Femur (tissue), 1 donor: ENCODE data around the gene PCID2.
A peak's percentile ranks its signal among the peaks of the same experiment; 100 is the strongest.

Experiments used
- DNase-seq: peaks from one replicate; pipeline ENCODE4 v3.0.0-alpha.2; 2017

PCID2 gene

GRCh38 chr13:113219256-113219940 is 10.9 kb upstream of the PCID2 start:
- no peak for DNase-seq

GRCh38 chr13:113218586-113218985 is 10.1 kb upstream of the PCID2 start:
- DNase-seq: no peak

GRCh38 chr13:113216254-113217048 is 8.0 kb upstream of the PCID2 start:
- DNase-seq: no peak

- DNase-seq: no peak
Measured at GRCh38 chr13:113211774-113212173, 3.3 kb upstream of the PCID2 start.

- DNase-seq: no peak
Measured at GRCh38 chr13:113210833-113211232, 2.4 kb upstream of the PCID2 start.

DNA sequence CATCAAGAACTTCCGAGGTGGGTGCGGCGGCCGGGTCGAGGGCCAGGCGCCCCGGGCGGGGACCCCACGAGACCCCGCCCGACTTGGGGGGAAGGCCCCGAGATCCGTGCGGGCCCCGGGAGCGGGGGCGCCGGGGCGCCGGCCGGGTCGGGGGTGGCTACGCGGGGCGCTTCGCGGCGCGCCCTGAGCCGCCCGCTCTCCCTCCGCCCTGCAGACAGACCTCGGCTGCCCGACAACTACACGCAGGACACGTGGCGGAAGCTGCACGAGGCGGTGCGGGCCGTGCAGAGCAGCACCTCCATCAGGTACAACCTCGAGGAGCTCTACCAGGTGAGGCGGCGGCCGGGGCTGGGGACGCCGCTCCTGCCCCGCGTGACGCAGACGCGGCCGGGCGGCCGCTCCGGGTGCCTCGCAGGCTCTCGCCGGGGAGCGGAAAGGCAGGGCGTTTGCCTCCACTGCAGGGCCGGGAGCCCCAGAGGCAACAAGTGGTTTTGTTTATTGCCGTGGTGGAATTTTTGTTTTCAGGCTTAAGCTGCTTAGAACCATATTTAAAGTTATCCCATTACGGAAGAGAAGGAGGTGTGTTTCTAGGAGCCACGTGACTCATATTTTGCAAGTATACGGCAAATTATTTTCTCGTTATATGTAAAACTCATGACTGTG is 1.4 kb upstream of the PCID2 start:
- DNase-seq: peak; percentile 67

- peak; percentile 88 for DNase-seq
Measured at GRCh38 chr13:113209336-113209758, 878 bp upstream of the PCID2 start, which contains the start of gene CUL4A. CUL4A (plus strand) TSS chr13:113209613; CDS start chr13:113209628, 15 bp downstream.

- DNase-seq: no peak
Measured at GRCh38 chr13:113207890-113208420, 514 bp downstream of the PCID2 start.

- no peak for DNase-seq
Measured at GRCh38 chr13:113207460-113207859, 1.0 kb downstream of the PCID2 start.

- no peak for DNase-seq
Measured at GRCh38 chr13:113205428-113205931, 3.0 kb downstream of the PCID2 start.

GRCh38 chr13:113204378-113204734 is 4.1 kb downstream of the PCID2 start:
- DNase-seq: no peak

DNA sequence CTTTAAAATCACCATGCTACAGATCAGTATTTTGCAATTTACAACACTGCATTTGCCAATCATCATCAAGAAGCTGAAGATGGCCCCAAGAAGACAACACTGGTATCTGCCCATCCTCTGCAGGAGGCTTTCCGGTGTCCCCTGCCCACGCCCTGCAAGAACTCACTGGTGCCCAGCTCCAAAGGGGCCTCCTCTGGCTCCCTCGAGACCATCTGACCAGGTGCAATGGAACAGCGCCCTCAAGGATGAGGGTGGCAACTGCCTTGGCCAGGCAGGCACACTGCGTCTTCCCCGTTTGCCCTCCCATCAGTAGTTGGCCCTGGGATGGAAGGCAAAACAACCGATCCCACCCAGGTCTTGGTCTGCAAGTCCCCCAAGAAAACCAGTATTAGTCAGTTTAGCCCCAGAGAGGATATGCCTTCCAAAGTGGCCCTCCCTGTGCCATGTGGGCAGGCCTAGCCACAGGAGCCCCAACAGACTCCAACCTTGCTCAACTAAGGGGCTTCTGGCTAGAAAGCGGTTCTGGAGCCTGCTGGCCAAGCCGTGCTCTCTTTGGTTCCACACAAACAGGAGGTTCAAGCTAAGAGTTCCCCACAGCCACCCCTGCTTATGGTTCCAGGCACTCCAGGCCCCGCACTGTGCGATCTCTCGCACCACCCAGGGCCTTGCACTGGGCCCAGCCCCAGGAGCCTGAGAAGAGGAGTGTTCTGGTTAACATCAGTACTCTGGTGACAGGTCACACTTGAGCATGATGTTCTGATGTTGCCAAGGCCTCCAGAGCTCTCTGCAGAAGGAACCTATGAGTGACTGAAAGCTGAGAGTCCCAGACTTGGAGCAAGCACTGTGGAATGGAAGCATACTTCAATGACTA is 4.7 kb downstream of the PCID2 start:
- DNase-seq: no peak

GRCh38 chr13:113202912-113203311 is 5.6 kb downstream of the PCID2 start:
- DNase-seq: no peak

GRCh38 chr13:113201815-113202214 is 6.7 kb downstream of the PCID2 start:
- no peak for DNase-seq

DNA sequence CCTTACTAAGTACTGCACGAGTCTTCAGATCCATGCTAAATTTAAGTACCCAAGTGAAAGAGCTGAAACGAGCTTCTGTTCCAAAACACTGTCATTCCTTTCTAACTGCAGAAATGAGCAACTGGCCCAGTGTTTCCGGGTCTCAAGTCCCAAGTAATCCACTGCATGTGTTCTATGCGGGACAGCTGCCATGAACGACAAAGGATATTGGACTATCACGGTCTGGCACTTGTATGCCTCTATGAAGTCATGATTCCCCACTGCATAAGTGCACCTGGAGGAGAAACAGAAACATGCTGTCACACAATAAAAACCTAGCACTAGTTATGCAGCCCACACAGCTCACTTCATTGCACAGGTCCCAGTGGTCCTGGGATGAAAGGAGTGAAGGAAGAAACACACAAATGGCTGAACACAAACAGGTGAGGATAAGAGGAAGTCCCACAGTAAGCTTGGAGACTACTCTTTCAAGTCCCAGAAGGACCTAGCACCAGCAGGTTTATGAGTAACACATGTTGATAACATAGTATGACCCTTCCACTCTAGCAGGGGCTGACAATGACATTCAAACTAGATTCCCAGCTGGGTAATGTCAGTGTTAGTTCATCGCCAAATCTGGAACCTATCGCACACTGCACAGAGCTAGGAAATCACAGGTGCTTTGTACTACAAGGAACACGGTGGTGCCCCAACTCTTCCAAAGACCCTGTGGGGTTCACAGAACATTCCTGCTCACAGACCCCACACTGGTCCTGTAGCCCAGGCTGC is 11.3 kb downstream of the PCID2 start:
- no peak for DNase-seq

GRCh38 chr13:113195360-113195759 is 13.1 kb downstream of the PCID2 start:
- no peak for DNase-seq

DNA sequence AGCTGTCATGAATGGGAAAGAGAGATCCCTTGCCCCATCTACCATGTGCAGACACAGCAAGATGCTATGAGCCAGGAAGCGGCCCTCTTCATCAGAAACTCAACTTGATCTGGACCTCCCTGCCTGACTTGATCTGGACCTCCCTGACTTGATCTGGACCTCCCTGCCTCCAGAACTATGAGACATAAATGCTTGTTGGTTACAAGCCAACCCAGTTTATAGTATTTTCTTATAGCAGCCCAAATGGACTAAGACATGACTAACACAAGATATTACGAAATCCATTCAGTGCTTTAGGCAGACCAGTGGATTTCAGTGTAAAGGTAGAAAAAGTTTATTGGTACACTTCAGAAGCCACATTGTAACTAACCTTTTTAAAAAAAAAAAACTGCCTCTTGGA is 15.6 kb downstream of the PCID2 start:
- DNase-seq: no peak

DNA sequence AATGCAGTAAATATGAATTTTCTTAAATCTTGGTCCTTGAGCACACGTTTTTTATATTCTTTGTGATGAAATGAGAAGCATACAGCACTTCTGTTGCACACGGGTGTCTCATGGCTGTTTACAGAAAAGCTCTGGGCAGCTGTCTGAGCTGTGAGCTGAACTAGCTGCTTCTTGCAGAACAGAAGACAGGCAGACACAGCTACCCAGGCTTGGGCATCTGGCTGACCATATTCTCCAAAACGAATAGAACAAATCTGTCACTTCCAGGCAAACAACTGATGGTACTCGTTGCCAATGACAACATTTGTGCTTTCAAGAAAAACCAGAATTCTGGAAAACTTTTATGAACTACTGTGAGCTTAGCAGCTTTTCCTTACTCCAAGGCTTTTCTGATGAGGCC is 16.2 kb downstream of the PCID2 start:
- DNase-seq: no peak

- no peak for DNase-seq
Measured at GRCh38 chr13:113190181-113190580, 18.3 kb downstream of the PCID2 start.

DNA sequence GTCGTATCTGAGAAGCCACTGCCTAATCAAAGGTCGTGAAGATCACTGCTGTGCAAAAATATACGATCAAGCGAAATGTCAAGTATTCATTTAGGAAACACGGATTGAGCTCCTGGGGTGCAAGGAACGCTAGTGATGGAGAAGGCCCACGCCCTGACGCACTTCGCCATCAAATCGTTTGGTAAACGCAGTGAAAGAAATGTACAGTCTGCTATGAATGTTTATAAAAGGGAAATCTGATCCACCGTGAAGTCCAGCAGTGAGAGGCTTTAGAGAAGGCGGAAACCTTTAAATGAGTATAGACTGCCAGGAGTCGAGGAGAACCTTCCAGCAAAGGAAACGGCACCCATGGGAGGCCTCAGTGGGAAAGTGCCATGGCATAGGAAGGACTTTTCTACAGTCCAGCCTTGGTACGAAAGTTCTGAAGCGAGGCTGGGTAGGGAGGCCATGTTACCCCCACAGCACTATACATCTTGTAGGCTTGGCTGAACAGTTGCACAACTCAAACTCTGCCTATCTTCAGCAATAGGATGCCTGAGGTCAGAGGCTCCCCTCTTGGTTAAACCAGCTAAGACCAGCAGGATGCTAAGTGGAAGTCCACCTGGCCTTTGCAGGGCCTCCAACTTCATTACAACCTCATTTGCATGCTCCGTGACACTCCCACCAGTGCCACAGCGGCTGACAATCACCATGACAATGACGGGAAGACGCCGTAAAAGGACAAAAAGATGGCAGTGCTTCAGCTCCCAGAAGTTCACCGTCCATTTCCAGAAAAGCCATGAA is 20.4 kb downstream of the PCID2 start:
- DNase-seq: no peak

DNA sequence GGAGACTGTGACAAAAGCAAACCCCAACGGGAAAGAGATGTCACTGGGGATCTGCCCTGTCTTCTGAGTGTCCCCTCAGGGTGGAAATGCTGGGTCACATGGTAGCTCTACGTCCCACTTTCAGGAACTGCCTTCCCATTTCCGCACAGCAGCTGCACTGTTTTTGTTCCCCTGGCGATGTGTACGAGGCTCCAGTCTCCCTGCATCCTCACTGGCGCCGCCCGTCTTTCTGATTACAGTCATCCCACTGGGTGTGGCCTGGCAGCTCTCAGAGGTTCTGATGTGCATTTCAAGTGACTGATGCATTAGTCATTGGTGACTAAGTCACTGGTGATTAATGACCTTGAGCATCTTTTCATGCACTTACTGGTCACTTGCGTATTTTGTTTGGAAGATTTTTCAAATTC is 21.2 kb downstream of the PCID2 start:
- no peak for DNase-seq
